Caki2 (cell line): ENCODE data around the gene PHOSPHO2. TPM values are rescaled to one million over a fixed set of nuclear protein-coding genes. Genes with fewer than 3 reads are reported as not detected.
"Not testable (repeated sequence)": the region's sequence is repeated elsewhere in the genome, so short reads cannot be mapped to it uniquely, and the experiment has no call there.

ENCODE experiments used
- DNase-seq: peaks from one replicate; pipeline ENCODE4 v3.0.0-alpha.2; 2015; ENCODE audit warnings: low read depth
- in situ Hi-C: cut with HindIII; loops from 2 replicates; pipeline ENCODE4 v1.10.0; 2016; ENCODE audit warnings: low sequenced_read_pairs, low pct_unique_long_range_greater_than_20kb, mixed read lengths
- total RNA-seq: library from RNA; depleted of rRNA; stranded (reverse); fragments of >200 nt; shearing (Covaris generic); gene quantifications from 2 replicates; pipeline ENCODE4 v1.2.3, GENCODE V29; 2014; ENCODE audit warnings: low replicate concordance

The PHOSPHO2 gene
- total RNA-seq, 1 experiment from 2014 or later, result 7.5 TPM

GRCh38 chr2:169676357-169676756, 17.9 kb upstream of the PHOSPHO2 start:
- in situ Hi-C loops, result no loop called here
- no peak for DNase-seq

GRCh38 chr2:169676850-169677249, 17.4 kb upstream of the PHOSPHO2 start:
- in situ Hi-C loops, result no loop called here

GRCh38 chr2:169683054-169683424, 11.2 kb upstream of the PHOSPHO2 start:
- no peak for DNase-seq
- in situ Hi-C loops, result no loop called here

More at GRCh38 chr2:169676850-169677249, 17.4 kb upstream of the PHOSPHO2 start:
- no peak for DNase-seq

DNA sequence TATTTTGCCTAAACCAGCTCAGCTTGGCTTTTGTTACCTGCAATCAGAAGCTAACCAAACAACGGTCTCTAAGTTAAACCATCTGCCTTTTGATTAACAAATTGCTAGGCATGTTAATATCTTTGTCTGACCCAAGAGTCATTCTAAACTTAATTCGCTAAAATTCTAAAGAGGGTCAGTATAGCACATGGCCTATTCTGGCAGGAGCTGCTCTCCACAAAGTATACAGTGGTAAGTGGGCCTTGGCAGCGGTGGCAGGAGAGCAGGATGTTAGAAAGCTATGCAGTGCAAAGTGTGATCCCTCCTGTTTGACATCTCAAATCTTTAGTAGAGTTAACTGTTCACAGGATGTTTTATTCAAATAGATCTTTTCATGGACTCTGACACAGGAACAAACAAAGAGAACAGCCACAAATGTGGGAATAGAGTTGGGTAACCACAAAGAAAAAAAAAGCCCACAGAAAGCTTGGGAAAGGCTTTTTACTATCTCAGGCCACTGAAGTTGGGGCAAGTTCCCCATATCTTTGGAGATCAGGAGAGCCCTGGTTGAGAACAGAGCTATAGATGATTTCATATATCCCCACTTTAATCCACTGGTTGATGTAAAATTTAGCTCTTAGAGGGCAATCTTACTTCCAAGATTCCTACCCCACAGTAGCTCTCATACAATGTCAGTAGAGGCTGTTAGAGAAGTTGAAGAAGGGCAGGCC, 10.7 kb upstream of the PHOSPHO2 start:
- DNase-seq, result no peak
- in situ Hi-C loops, result no loop called here

DNA sequence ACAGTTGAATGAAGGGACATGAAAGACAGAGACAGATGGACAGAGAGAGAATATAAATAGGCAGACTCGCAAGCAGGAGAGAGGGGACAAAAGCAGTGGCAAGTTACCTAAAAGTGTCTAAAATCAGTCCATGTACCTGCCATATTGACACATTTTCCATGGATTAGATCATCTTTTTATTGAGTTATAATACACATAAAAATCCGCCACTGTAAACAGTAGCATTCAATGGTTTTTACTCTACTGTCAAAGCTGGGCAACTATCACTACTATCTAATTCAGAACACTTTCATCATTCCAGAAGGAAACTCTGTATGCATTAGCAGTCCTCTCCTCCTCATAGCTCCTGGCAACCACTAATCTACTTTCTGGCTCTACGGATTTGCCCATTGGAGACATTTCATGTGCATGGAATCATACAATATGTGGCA, 10.1 kb upstream of the PHOSPHO2 start:
- in situ Hi-C loops, result no loop called here
- no peak for DNase-seq

- DNase-seq, in situ Hi-C loops: not testable (repeated sequence)
These were observed 9.6 kb upstream of the PHOSPHO2 start for GRCh38 chr2:169684712-169685111.

GRCh38 chr2:169686825-169687224, 7.4 kb upstream of the PHOSPHO2 start:
- DNase-seq, in situ Hi-C loops: not testable (repeated sequence)

GRCh38 chr2:169687943-169688342, 6.3 kb upstream of the PHOSPHO2 start:
- DNase-seq, in situ Hi-C loops: not testable (repeated sequence)

- DNase-seq, result no peak
- in situ Hi-C loops, result no loop called here
These were observed 3.3 kb upstream of the PHOSPHO2 start for GRCh38 chr2:169690958-169691357.

- no peak for DNase-seq
- in situ Hi-C loops, result no loop called here
These were observed 1.6 kb upstream of the PHOSPHO2 start for GRCh38 chr2:169692718-169693117.

DNA sequence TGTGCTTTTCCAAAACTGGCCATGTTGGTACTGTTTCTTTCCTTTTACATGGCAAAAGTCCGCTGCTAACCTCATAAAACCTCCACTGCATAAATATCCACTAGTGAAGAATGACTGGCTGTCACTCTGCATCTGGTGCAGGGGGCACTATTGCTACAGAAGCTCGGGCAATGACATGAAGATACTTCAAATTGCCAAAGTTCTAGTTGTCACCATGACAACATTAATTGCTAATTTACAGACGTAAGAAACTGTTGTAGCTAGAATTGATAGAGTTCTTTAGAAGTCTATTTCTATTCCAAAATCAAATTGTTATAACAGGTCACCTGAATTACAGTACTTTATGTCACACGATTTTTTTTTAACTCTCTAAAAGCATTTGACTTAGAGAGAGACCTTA, 909 bp upstream of the PHOSPHO2 start:
- no peak for DNase-seq

DNA sequence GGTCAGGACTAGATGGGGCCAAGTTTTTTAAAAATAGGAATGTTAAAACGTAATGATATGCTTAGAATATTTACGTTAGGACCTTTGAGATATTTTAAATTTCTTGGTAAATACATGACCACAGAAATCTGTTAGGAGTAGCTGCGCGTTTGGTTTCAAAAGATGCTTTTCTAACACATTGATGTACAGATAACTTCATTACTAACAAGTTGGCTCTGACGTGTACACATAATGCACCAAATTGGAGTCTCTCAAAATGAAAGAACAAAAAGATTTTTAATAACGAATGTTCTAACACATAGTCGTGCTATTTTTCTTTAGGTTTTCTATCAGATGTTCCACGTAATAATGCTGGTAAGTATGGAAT, 608 bp downstream of the PHOSPHO2 start:
- in situ Hi-C loops, result no loop called here

More for the DNA sequence above, 909 bp upstream of the PHOSPHO2 start:
- in situ Hi-C loops, result no loop called here

DNA sequence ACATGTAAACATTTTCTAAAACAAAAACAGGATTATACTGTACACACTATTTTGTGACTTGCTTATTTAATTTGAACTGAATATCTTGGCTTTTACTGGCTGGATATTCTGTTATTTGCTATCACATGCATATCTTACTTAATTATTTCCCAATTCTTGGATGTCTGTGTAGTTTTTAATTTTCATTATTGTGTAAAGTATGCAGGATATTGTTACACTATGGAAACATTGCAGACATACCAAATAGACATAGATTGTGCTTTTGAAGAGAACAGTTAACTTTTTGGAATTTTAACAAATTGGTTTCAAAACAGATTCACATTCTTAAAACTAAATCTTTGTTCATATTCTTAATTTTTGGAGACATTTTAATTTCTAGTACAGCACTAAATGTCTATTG, 2.1 kb downstream of the PHOSPHO2 start:
- DNase-seq, result no peak
- in situ Hi-C loops, result no loop called here

More for the DNA sequence above, 608 bp downstream of the PHOSPHO2 start:
- no peak for DNase-seq

GRCh38 chr2:169699173-169699572, 4.9 kb downstream of the PHOSPHO2 start:
- in situ Hi-C loops, DNase-seq: not testable (repeated sequence)

DNA sequence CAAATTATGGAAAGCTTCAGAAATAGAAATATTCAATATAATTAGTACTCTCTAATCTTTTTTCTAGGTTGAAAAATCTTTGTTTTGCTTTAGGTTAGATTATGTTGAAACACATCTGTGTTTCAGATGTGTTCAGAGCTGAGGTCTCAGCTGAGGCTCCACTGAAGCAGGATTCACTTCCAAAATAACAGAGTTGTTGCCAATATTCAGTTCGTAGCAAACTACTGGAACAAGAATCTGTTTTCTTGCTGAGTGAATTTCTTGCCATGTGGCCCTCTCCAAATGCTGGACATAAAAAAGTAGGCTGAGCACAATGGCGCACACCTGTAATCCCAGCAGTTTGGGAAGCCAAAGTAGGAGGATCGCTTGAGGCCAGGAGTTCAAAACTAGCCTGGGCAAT, 8.7 kb downstream of the PHOSPHO2 start:
- DNase-seq, result no peak
- in situ Hi-C loops, result no loop called here

DNA sequence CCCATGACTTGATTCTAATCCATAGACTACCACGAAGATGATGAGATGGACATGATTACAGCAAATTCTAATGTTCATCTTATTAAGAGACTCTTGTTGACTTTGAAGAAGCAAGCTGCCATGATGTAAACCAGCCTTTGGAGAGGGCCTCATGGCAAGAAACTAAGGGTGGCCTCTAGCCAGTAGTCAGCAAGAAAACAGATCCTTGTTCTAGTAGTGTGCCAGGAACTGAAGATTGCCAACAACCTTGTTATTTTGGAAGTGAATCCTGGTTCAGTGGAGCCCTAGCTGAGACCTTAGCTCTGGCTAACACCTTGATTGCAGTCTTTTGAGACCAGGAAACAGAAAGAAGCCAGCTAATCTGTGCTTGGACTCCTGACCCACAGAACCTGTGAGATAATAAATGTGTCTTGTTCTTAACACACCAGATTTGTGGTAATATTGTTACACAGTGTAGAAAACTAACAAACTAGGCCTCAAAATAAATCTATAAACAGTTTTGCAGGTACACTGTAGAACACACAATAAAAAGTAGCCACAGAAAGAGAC, 10.0 kb downstream of the PHOSPHO2 start:
- DNase-seq, result no peak
- in situ Hi-C loops, result no loop called here

DNA sequence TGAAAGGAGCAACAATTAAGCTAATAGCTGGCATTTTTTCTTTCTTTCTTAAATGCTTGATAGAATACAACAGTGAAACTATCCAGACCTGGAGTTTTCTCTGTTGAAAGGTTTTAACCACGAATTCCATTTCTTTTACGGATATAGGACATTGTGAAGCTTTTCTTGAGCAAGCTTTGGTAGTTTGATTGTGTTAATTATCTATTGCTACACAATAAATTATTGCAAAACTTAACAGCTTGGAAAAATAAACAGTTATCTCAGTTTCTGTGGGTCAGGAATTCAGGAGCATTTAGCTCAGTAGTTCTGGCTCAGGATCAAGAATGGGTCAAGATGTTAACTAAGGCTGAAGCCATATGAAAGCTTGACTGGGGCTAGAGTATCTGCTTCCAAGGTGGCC, 11.7 kb downstream of the PHOSPHO2 start:
- peak; percentile 36 for DNase-seq
- in situ Hi-C loops, result no loop called here

DNA sequence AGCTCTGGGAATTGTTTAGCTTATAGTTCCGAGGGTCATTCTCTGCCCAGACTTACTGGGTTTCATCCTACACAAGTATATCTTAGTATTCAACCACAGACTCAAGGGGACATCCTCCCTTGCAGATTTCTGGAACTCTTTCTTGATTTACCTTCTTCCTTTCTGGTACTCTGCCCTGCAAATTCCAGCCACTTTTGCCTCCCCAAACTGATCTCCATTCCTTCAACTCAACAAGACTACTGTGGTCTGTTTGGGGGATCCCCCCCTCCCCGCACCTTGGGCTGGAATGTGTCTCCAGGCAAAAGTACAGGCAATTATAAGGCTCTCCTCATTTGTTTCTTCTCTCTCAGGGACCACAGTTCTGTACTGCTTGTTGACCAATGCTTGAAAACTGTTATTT, 13.4 kb downstream of the PHOSPHO2 start:
- in situ Hi-C loops, result no loop called here

GRCh38 chr2:169709331-169709730, 15.1 kb downstream of the PHOSPHO2 start:
- no peak for DNase-seq
- in situ Hi-C loops, result no loop called here

More for the DNA sequence above, 13.4 kb downstream of the PHOSPHO2 start:
- no peak for DNase-seq

DNA sequence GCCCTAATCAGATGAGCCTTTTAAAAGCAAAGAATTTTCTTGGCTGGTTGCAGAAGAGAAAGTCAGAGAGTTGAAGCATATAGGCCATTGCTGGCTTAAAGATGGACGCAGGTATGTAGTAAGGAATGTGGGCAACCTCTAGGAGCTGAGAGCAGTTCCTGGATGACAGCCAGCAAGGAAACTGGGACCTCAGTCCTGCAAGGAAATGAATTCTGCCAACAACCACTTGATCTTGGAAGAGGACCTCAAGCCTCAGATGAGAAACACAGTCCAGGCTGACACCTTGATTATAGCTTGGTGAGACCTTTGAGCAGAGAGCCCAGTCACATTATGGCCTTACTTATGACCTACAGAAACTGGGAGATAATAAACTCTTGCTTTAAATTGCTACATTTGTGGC, 15.7 kb downstream of the PHOSPHO2 start:
- in situ Hi-C loops, result no loop called here

More for the DNA sequence above, 15.7 kb downstream of the PHOSPHO2 start:
- DNase-seq, result no peak
